ENCODE results near the gene TRERF1. TPM values are rescaled to one million over a fixed set of nuclear protein-coding genes. Genes with fewer than 3 reads are reported as not detected.

TRERF1 gene
- total RNA-seq, 1 donor = 9.8 TPM

GRCh38 chr6:42380228-42380979, 71.3 kb downstream of the TRERF1 start:
- Histone ChIP-seq H3K4me3 (ENCODE audit: low read length) (no peak overlapping the region), H3K4me1 (ENCODE audit: insufficient read depth, low read length) (peaks cover 58% of the 10 kb centered on the region), H3K9me3 (ENCODE audit: low read depth, low read length) (no peaks in the 10 kb centered on the region), H3K27me3 (ENCODE audit: insufficient read depth, low read length) (no peaks in the 10 kb centered on the region)

DNA sequence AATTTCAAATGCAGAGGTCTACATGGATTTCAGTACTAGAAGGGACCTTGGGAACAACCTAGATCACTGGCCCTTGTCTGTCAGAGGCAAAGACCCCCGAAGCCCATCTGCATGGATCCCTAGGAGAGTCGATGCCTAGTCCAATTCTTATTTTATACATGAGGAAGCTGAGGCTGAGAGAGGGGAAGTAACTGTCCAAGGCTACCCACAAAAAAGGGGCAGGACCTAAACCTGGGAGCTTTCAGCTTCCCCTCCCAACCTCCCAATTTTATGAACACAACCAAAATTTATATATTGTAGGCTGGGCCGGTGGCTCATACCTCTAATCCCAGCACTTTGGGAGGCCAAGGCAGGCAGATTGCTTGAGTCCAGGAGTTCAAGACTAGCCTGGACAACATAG, 73.2 kb downstream of the TRERF1 start:
- H3K9me3 ChIP-seq (ENCODE audit: low read depth, low read length) = no peaks in the 10 kb centered on the region
- H3K4me1 ChIP-seq (ENCODE audit: insufficient read depth, low read length) = peaks cover 77% of the 10 kb centered on the region
- no peaks in the 10 kb centered on the region for H3K27me3 ChIP-seq (ENCODE audit: insufficient read depth, low read length)
- H3K4me3 ChIP-seq (ENCODE audit: low read length) = no peak overlapping the region

DNA sequence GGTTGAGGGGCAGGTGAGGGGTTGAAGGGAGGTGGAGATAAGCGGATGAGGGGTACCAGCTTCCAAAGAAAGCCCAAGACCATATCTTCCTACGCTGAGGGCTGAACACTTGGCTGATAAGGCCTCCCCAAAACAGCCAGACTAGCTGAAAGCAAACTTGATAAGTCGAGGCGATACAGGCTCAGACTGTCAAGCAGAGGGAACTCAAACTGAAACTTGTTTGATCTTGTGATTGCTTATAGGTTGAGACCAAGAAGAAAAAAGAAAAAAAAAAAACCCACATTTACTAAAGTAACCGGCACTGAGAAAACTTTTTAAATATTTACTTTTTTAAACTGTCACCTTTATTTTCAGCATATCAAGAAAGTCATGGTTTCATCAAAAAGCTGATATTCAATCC, 73.6 kb downstream of the TRERF1 start:
- no peaks in the 10 kb centered on the region for H3K9me3 ChIP-seq (ENCODE audit: low read depth, low read length)
- H3K4me1 ChIP-seq (ENCODE audit: insufficient read depth, low read length) = peaks cover 81% of the 10 kb centered on the region
- H3K27me3 ChIP-seq (ENCODE audit: insufficient read depth, low read length) = no peaks in the 10 kb centered on the region
- H3K4me3 ChIP-seq (ENCODE audit: low read length) = no peak overlapping the region

GRCh38 chr6:42375007-42375635, 76.6 kb downstream of the TRERF1 start:
- no peaks in the 10 kb centered on the region for H3K9me3 ChIP-seq (ENCODE audit: low read depth, low read length)
- H3K4me3 ChIP-seq (ENCODE audit: low read length) = no peak overlapping the region
- no peaks in the 10 kb centered on the region for H3K27me3 ChIP-seq (ENCODE audit: insufficient read depth, low read length)
- peaks cover 84% of the 10 kb centered on the region for H3K4me1 ChIP-seq (ENCODE audit: insufficient read depth, low read length)

GRCh38 chr6:42374018-42374669, 77.6 kb downstream of the TRERF1 start:
- peaks cover 85% of the 10 kb centered on the region for H3K4me1 ChIP-seq (ENCODE audit: insufficient read depth, low read length)
- H3K4me3 ChIP-seq (ENCODE audit: low read length) = no peak overlapping the region
- no peaks in the 10 kb centered on the region for H3K27me3 ChIP-seq (ENCODE audit: insufficient read depth, low read length)
- no peaks in the 10 kb centered on the region for H3K9me3 ChIP-seq (ENCODE audit: low read depth, low read length)

- Histone ChIP-seq H3K27me3 (ENCODE audit: insufficient read depth, low read length) (no peaks in the 10 kb centered on the region), H3K4me3 (ENCODE audit: low read length) (no peak overlapping the region), H3K4me1 (ENCODE audit: insufficient read depth, low read length) (peaks cover 85% of the 10 kb centered on the region), H3K9me3 (ENCODE audit: low read depth, low read length) (no peaks in the 10 kb centered on the region)
Measured at GRCh38 chr6:42372699-42373098, 79.0 kb downstream of the TRERF1 start.

- no peaks in the 10 kb centered on the region for H3K9me3 ChIP-seq (ENCODE audit: low read depth, low read length)
Measured at GRCh38 chr6:42370323-42370985, 81.3 kb downstream of the TRERF1 start.

DNA sequence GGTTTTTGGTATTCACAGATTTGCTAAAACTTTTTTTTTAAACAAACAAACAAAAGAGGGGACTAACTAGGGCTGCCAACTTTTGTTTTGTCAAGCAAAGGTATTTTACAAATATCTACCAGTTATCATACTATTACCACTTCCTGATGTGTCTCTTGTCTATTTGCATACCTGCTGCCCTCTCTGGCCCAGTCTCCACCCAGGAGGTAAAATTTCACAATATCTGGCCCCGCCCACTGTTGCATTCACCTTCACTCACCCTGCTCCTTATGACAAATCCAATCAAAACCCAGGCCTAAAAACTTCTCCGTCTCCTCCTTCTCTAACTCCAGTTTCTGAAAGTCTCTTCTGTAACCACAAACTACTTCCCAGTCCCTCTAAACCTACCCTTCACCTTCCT, 82.2 kb downstream of the TRERF1 start:
- no peaks in the 10 kb centered on the region for H3K9me3 ChIP-seq (ENCODE audit: low read depth, low read length)
- peaks cover 92% of the 10 kb centered on the region for H3K4me1 ChIP-seq (ENCODE audit: insufficient read depth, low read length)
- no peak overlapping the region for H3K4me3 ChIP-seq (ENCODE audit: low read length)
- H3K27me3 ChIP-seq (ENCODE audit: insufficient read depth, low read length) = no peaks in the 10 kb centered on the region

More at GRCh38 chr6:42370323-42370985, 81.3 kb downstream of the TRERF1 start:
- H3K4me3 ChIP-seq (ENCODE audit: low read length) = no peak overlapping the region
- H3K27me3 ChIP-seq (ENCODE audit: insufficient read depth, low read length) = no peaks in the 10 kb centered on the region
- H3K4me1 ChIP-seq (ENCODE audit: insufficient read depth, low read length) = peaks cover 92% of the 10 kb centered on the region

- Histone ChIP-seq H3K27me3 (ENCODE audit: insufficient read depth, low read length) (no peaks in the 10 kb centered on the region), H3K9me3 (ENCODE audit: low read depth, low read length) (no peaks in the 10 kb centered on the region), H3K4me1 (ENCODE audit: insufficient read depth, low read length) (peaks cover 92% of the 10 kb centered on the region), H3K4me3 (ENCODE audit: low read length) (no peak overlapping the region)
Measured at GRCh38 chr6:42368181-42368580, 83.5 kb downstream of the TRERF1 start.

- Histone ChIP-seq H3K4me3 (ENCODE audit: low read length) (no peak overlapping the region), H3K4me1 (ENCODE audit: insufficient read depth, low read length) (peaks cover 88% of the 10 kb centered on the region), H3K27me3 (ENCODE audit: insufficient read depth, low read length) (no peaks in the 10 kb centered on the region), H3K9me3 (ENCODE audit: low read depth, low read length) (no peaks in the 10 kb centered on the region)
Measured at GRCh38 chr6:42367353-42368011, 84.2 kb downstream of the TRERF1 start.

DNA sequence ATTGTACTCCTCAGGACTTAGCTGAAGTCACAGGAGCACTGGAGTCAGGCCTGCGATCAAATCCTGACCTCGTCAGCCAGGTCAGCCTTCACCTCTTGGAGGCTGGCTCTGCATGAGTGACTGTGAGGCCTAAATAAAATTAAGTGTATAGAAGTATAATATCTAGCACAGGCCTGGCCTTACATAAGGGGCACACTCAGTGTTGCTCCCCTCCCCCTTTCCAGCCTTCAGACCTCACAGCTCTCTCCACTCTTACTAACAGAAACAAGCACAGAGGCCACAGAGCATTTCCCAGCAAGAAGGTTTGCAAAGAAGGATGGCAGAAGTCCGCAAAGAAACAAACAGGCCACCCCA, 84.8 kb downstream of the TRERF1 start:
- Histone ChIP-seq H3K27me3 (ENCODE audit: insufficient read depth, low read length) (no peaks in the 10 kb centered on the region), H3K4me1 (ENCODE audit: insufficient read depth, low read length) (peaks cover 83% of the 10 kb centered on the region), H3K4me3 (ENCODE audit: low read length) (no peak overlapping the region), H3K9me3 (ENCODE audit: low read depth, low read length) (no peaks in the 10 kb centered on the region)

DNA sequence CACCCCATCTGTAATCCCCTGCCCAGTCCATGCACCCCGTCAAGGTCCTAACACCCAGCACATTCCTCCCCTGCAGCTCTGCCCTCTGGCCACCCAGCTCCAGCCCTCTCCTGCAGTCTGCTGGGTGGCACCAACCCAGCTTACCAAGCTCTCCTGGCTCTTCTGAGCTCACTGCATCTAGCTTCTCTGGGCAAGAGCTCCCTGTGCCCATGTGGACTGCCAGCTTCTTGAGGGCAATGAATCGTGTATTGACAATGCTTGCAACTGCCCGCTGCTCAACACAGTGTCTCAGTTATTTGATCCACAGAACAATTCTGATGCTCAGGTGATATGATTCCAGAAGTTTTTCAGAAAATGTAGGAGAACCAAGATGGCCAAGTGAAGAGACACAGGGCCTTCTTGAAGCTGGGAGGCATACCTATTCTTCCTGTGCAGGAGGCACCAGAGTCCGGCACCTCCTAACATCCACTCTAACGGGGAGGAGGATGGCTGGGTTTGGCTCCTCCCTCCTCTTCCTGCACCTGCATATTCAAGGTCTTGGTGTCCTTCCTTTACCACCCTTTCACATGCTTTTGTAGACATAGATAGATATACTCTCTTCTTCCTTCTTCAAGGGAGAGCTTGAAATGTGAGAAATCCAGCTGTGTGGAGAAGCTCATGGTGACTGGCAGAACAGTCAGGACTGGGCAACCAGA, 85.6 kb downstream of the TRERF1 start:
- Histone ChIP-seq H3K27me3 (ENCODE audit: insufficient read depth, low read length) (no peaks in the 10 kb centered on the region), H3K4me1 (ENCODE audit: insufficient read depth, low read length) (peaks cover 77% of the 10 kb centered on the region), H3K4me3 (ENCODE audit: low read length) (no peak overlapping the region), H3K9me3 (ENCODE audit: low read depth, low read length) (no peaks in the 10 kb centered on the region)

DNA sequence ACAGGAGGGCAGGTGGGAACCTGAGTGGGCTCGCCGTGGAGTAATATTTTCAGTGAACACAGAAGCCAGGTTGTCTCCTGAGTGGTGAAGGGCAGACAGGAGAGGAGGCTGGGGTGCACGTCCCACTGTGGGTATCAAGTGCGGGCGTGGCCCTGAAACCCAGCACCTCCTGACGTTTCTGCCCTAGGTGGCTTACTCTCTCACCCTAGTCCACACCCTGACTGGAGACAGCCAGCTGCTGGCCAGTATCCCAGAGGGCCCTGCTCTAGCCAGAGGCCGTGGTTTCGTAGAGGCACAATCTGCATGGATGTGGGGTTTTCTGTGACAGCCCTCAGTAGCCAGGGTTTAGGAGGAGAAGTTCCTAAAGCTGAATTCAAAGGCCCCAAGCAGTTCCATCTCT, 86.7 kb downstream of the TRERF1 start:
- H3K9me3 ChIP-seq (ENCODE audit: low read depth, low read length) = no peaks in the 10 kb centered on the region
- no peak overlapping the region for H3K4me3 ChIP-seq (ENCODE audit: low read length)
- H3K27me3 ChIP-seq (ENCODE audit: insufficient read depth, low read length) = no peaks in the 10 kb centered on the region
- H3K4me1 ChIP-seq (ENCODE audit: insufficient read depth, low read length) = peaks cover 71% of the 10 kb centered on the region

Data from mononuclear cell (primary cell).